Pancreas (tissue), 10 donors: ENCODE data around the gene TSPAN14. TPM values are rescaled to one million over a fixed set of nuclear protein-coding genes. Genes with fewer than 3 reads are reported as not detected.

ENCODE experiments used
- ATAC-seq, 4 donors: fragments of 200-7000 bp; cut with Tn5 transposase; one replicate each; pipeline versions ENCODE4 v1.8.0 to v1.9.1; 2020; ENCODE audit warnings: mild to moderate bottlenecking in 4 of 4, moderate library complexity in 4 of 4
- DNase-seq, 6 donors: peaks; one replicate each; pipeline ENCODE4 v3.0.0-alpha.2; 2020
- FAIRE-seq: peaks from 2 replicates; lab custom pipeline; 2012; peaks lifted over from hg19 to GRCh38; lab: Jason Lieb, UNC
- H3K27ac ChIP-seq, 4 donors: fragments of 200-600 bp; sonication (generic); 1 replicate in 3 of 4; 2 replicates in 1 of 4; pipeline versions ENCODE4 v1.5.0 to v1.8.0; 2020
- H3K27me3 ChIP-seq, 4 donors: fragments of 200-600 bp; one replicate each; pipeline ENCODE4 v1.8.0; 2021
- H3K36me3 ChIP-seq, 3 donors: fragments of 200-600 bp; sonication (generic) in 1 of 3; one replicate each; pipeline versions ENCODE4 v1.5.0 to v1.8.0; 2020 to 2021
- H3K4me1 ChIP-seq, 3 donors: fragments of 200-600 bp; one replicate each; pipeline ENCODE4 v1.8.0; 2021
- H3K4me3 ChIP-seq, 4 donors: fragments of 200-600 bp; sonication (generic) in 2 of 4; one replicate each; pipeline versions ENCODE4 v1.5.0 to v1.8.0; 2020 to 2021
- H3K9me3 ChIP-seq, 4 donors: fragments of 200-600 bp; one replicate each; pipeline ENCODE4 v1.8.0; 2021
- WGBS, 2 donors: extraction: QIAGEN DNeasy Blood & Tissue Kit; methylation state at CpG; one replicate each; pipeline ENCODE4 v1.1.7; 2013; 5-methylcytosine and 5-hydroxymethylcytosine counted together
- intact Hi-C, 3 donors: fragments of 100-400 bp; cut with DNase I; formaldehyde crosslinking; loops; one replicate each; pipeline versions ENCODE4 v1.11.1 to v1.14.2; 2022
- polyA plus RNA-seq, 2 donors: library from polyadenylated mRNA; stranded (reverse); fragments of 200-250 nt; gene quantifications; one replicate each; pipeline ENCODE4 v1.2.3, GENCODE V29; 2013
- total RNA-seq, 6 donors: library from RNA; stranded (reverse); fragmentation: NEBNext Ultra II Directional in 4 of 6; extraction: Animal tissue kit (Norgen Biotek cat#: 25700) in 4 of 6; gene quantifications; one replicate each; pipeline versions ENCODE4 v1.2.1 to v1.2.4, GENCODE V29; 2021 to 2023
- TF ChIP-seq, protein P1 (sequence below), 4 donors: fragments of 200-600 bp; sonication (generic) in 3 of 4; IDR thresholded peaks; one replicate each; pipeline versions ENCODE4 v1.5.0 to v1.8.0; 2021; ENCODE audit warnings: antibody characterized with exemption in 4 of 4
- donor health status: healthy with polysubstance abuse.
- donor health status: DM: no; HTN: no; CAD: no; lungs with moderate emphysema.
- donor health status: DM: no; HTN: no; CAD: no.
- donor health status: control.
- donor health status: control.
- donor health status: Bipolar disorder and iron deficiency.
- donor health status: DM: yes; HTN: yes; CAD: no.
- donor health status: DM: no; HTN: no; CAD: no.
- donor health status: DM: no; HTN: no; CAD: no.
- donor health status: DM: yes; HTN: yes; CAD: no.

The TSPAN14 gene
- total and polyA plus RNA-seq, 8 donors, result 10.6 to 61.9 (median 23.2) TPM

DNA sequence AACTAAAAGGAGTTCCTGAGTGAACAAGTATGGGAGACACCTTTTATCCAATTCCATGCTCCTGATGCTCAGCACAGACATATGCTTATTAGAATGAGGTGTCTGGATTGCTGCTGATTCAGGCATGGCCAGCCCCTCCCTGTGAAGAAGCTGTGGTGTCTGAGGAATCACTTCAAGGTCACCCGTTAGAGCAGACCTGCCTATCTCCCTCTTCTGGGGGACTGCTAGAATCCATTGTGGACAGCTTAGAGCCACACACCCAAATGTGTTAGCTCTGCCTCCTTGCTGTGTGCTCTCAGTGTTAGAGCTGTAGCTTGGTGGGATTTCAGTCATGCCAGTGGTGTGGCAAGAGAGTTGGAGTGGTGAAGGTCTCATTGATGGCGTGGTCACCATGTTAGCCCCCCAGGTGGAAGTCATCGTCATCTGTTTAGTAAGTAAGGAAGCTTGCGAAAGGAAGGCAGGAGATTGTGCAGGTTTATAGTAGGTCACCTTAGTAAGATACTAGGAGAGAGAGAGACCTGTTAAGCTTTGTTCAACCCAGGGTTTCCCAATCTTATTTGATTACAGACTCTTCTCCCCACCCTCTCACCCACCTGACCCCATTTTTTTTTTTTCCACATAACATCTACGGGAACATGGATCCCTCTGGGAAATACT lies 32.9 kb upstream of the TSPAN14 start:
- no peaks in the 10 kb centered on the region for H3K9me3 ChIP-seq
- peaks cover 0 to 6% (median 0%) of the 10 kb centered on the region in 3 donors for H3K36me3 ChIP-seq
- intact Hi-C loops, result no loop called here
- no peaks in the 10 kb centered on the region for H3K4me1 ChIP-seq
- no peak overlapping the region for H3K4me3 ChIP-seq
- H3K27ac ChIP-seq, result no peak overlapping the region
- WGBS, 2 donors, result 85 to 93% methylated on average over 5 of the region's 5 CpGs
- FAIRE-seq, result no peak
- ATAC-seq, result no peak
- no peaks in the 10 kb centered on the region for H3K27me3 ChIP-seq
- no peak for DNase-seq
- TF ChIP-seq, protein P1, sequence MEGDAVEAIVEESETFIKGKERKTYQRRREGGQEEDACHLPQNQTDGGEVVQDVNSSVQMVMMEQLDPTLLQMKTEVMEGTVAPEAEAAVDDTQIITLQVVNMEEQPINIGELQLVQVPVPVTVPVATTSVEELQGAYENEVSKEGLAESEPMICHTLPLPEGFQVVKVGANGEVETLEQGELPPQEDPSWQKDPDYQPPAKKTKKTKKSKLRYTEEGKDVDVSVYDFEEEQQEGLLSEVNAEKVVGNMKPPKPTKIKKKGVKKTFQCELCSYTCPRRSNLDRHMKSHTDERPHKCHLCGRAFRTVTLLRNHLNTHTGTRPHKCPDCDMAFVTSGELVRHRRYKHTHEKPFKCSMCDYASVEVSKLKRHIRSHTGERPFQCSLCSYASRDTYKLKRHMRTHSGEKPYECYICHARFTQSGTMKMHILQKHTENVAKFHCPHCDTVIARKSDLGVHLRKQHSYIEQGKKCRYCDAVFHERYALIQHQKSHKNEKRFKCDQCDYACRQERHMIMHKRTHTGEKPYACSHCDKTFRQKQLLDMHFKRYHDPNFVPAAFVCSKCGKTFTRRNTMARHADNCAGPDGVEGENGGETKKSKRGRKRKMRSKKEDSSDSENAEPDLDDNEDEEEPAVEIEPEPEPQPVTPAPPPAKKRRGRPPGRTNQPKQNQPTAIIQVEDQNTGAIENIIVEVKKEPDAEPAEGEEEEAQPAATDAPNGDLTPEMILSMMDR (IDR thresholded peaks at IDR 0.05), result no peak

- intact Hi-C loops, result no loop called here
- H3K27me3 ChIP-seq, result no peaks in the 10 kb centered on the region
- no peak overlapping the region for H3K4me3 ChIP-seq
- no peaks in the 10 kb centered on the region for H3K9me3 ChIP-seq
- peaks cover 0 to 13% (median 0%) of the 10 kb centered on the region in 3 donors for H3K36me3 ChIP-seq
- ATAC-seq (peak in 2 of 4 donors; percentile 69 to 79), DNase-seq (no peak), FAIRE-seq (no peak)
- no peaks in the 10 kb centered on the region for H3K4me1 ChIP-seq
- TF ChIP-seq, protein P1 (IDR thresholded peaks at IDR 0.05), result no peak
- 58 to 64% methylated on average over 8 of the region's 8 CpGs for WGBS, 2 donors
- H3K27ac ChIP-seq, result no peak overlapping the region
These were observed 32.2 kb upstream of the TSPAN14 start for GRCh38 chr10:80421707-80422536.

GRCh38 chr10:80425901-80426300 lies 28.2 kb upstream of the TSPAN14 start:
- 88 to 95% methylated on average over 2 of the region's 2 CpGs for WGBS, 2 donors
- peaks cover 0 to 13% (median 4%) of the 10 kb centered on the region in 3 donors for H3K36me3 ChIP-seq

DNA sequence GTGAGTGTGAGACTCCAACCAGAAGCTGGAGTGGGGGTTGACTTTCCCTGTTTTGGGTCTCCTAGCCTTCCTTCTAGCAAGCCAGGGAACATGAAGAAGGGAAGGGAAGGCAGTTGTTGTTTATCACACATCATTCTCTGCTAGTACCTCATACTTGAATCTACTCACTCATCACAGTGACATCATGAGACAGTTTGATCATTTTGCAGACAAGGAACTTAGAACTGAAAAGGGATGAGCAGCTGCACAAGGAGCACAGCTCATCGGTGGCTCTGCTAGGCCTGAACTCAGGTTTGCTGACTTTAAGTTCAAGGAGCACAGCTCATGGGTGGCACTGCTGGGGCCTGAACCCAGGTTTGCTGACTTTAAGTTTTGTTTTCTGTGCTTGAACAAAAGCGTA lies 26.6 kb upstream of the TSPAN14 start:
- intact Hi-C loops, result no loop called here
- ATAC-seq (no peak), FAIRE-seq (no peak), DNase-seq (no peak)
- Histone ChIP-seq H3K27me3 (no peaks in the 10 kb centered on the region), H3K27ac (no peak overlapping the region), H3K9me3 (no peaks in the 10 kb centered on the region), H3K36me3 (peaks cover 0 to 15% (median 4%) of the 10 kb centered on the region in 3 donors), H3K4me3 (no peak overlapping the region), H3K4me1 (no peaks in the 10 kb centered on the region)
- 90 to 94% methylated on average over 2 of the region's 2 CpGs for WGBS, 2 donors
- TF ChIP-seq, protein P1 (IDR thresholded peaks at IDR 0.05), result no peak

More at GRCh38 chr10:80425901-80426300, 28.2 kb upstream of the TSPAN14 start:
- H3K4me3 ChIP-seq, result no peak overlapping the region
- intact Hi-C loops, result no loop called here
- no peaks in the 10 kb centered on the region for H3K4me1 ChIP-seq
- FAIRE-seq, result no peak
- ATAC-seq, result no peak
- DNase-seq, result no peak
- H3K27ac ChIP-seq, result no peak overlapping the region
- TF ChIP-seq, protein P1 (IDR thresholded peaks at IDR 0.05), result no peak
- no peaks in the 10 kb centered on the region for H3K27me3 ChIP-seq
- no peaks in the 10 kb centered on the region for H3K9me3 ChIP-seq
